Uterus (tissue), 4 donors: ENCODE results near the gene EIF3A. TPM values are rescaled to one million over a fixed set of nuclear protein-coding genes. Genes with fewer than 3 reads are reported as not detected.
A peak's percentile ranks its signal among the peaks of the same experiment; 100 is the strongest.
"Not testable (repeated sequence)": the region's sequence is repeated elsewhere in the genome, so short reads cannot be mapped to it uniquely, and the experiment has no call there.

Experiments
- DNase-seq, 2 donors: peaks; one replicate each; pipeline ENCODE4 v3.0.0-alpha.2; 2019 to 2020
- H3K27ac ChIP-seq, 2 donors: fragments of 200-600 bp; sonication (generic); 1 replicate in 1 of 2; 2 replicates in 1 of 2; pipeline ENCODE4 v1.5.1; 2016 to 2018
- H3K27me3 ChIP-seq, 2 donors: fragments of 200-600 bp; sonication (generic); one replicate each; pipeline ENCODE4 v1.5.1; 2018 to 2019; ENCODE audit warnings: control low read depth in 1 of 2
- H3K36me3 ChIP-seq, 2 donors: fragments of 200-600 bp; sonication (generic); one replicate each; pipeline ENCODE4 v1.5.1; 2019; ENCODE audit warnings: control low read depth in 1 of 2
- H3K4me1 ChIP-seq, 2 donors: fragments of 200-600 bp; sonication (generic); one replicate each; pipeline ENCODE4 v1.5.1; 2018 to 2019; ENCODE audit warnings: control low read depth in 1 of 2
- H3K4me3 ChIP-seq, 2 donors: fragments of 200-600 bp; sonication (generic); 1 replicate in 1 of 2; 2 replicates in 1 of 2; pipeline ENCODE4 v1.5.1; 2018 to 2019; ENCODE audit warnings: mild to moderate bottlenecking in 1 of 2
- H3K9me3 ChIP-seq, 2 donors: fragments of 200-600 bp; sonication (generic); one replicate each; pipeline ENCODE4 v1.5.1; 2019; ENCODE audit warnings: control low read depth in 1 of 2
- CTCF ChIP-seq, 4 experiments: fragments of 200-600 bp in 2 of 4; fragments of 450-650 bp in 2 of 4; sonication (generic) in 2 of 4; IDR thresholded peaks; one replicate each; pipeline ENCODE4 v1.5.1; 2016 to 2019; ENCODE audit warnings: antibody characterized with exemption in 4 of 4, mild to moderate bottlenecking in 2 of 4, moderate library complexity in 1 of 4
- POLR2A ChIP-seq, 2 donors: fragments of 450-650 bp; IDR thresholded peaks; one replicate each; pipeline ENCODE4 v1.6.1; 2016; ENCODE audit warnings: antibody characterized with exemption in 2 of 2, mild to moderate bottlenecking in 1 of 2, moderate library complexity in 1 of 2
- intact Hi-C: fragments of 100-400 bp; cut with DNase I; formaldehyde crosslinking; loops from one replicate; pipeline ENCODE4 v1.15.1; 2023; ENCODE audit warnings: low total_unique reads
- total RNA-seq, 4 donors: library from RNA; depleted of rRNA in 3 of 4; stranded (reverse); fragments of >200 nt in 3 of 4; gene quantifications; one replicate each; pipeline versions ENCODE4 v1.1.0 to v1.2.4, GENCODE V29; 2014 to 2023
- donor health status: DM: yes; HTN: yes; CAD: no.

EIF3A gene
- total RNA-seq, 4 donors from 2014 or later = 54.3 to 144 (median 89.2) TPM

- Histone ChIP-seq H3K9me3 (no peaks in the 10 kb centered on the region), H3K27me3 (no peaks in the 10 kb centered on the region), H3K4me3 (no peak overlapping the region), H3K27ac (peak overlapping the region; percentile 46 to 50), H3K36me3 (no peaks in the 10 kb centered on the region), H3K4me1 (no peaks in the 10 kb centered on the region)
- peak in 1 of 2 donors; percentile 37 for DNase-seq
- no peak for TF ChIP-seq CTCF (IDR thresholded peaks at IDR 0.05)
- TF ChIP-seq POLR2A (IDR thresholded peaks at IDR 0.05) = no peak
- intact Hi-C loops = no loop called here
Measured at GRCh38 chr10:119113751-119114732, 33.4 kb upstream of the EIF3A start.

GRCh38 chr10:119112056-119112455 lies 31.4 kb upstream of the EIF3A start:
- H3K27me3 ChIP-seq = no peaks in the 10 kb centered on the region
- H3K27ac ChIP-seq = no peak overlapping the region
- no peaks in the 10 kb centered on the region for H3K4me1 ChIP-seq
- intact Hi-C loops = no loop called here
- H3K4me3 ChIP-seq = no peak overlapping the region
- no peak for DNase-seq
- no peaks in the 10 kb centered on the region for H3K9me3 ChIP-seq
- H3K36me3 ChIP-seq = no peaks in the 10 kb centered on the region
- no peak for TF ChIP-seq POLR2A (IDR thresholded peaks at IDR 0.05)
- no peak for TF ChIP-seq CTCF (IDR thresholded peaks at IDR 0.05)

- H3K4me3 ChIP-seq, H3K9me3 ChIP-seq, H3K4me1 ChIP-seq, H3K27me3 ChIP-seq, H3K36me3 ChIP-seq, DNase-seq, H3K27ac ChIP-seq, intact Hi-C loops: not testable (repeated sequence)
Measured at GRCh38 chr10:119107771-119108170, 27.2 kb upstream of the EIF3A start.

GRCh38 chr10:119107106-119107505 lies 26.5 kb upstream of the EIF3A start:
- H3K27me3 ChIP-seq, H3K4me3 ChIP-seq, intact Hi-C loops, DNase-seq, H3K36me3 ChIP-seq, H3K9me3 ChIP-seq, H3K27ac ChIP-seq, H3K4me1 ChIP-seq: not testable (repeated sequence)

GRCh38 chr10:119105899-119106298 lies 25.3 kb upstream of the EIF3A start:
- H3K27ac ChIP-seq, H3K27me3 ChIP-seq, intact Hi-C loops, H3K36me3 ChIP-seq, H3K9me3 ChIP-seq, H3K4me1 ChIP-seq, H3K4me3 ChIP-seq, DNase-seq: not testable (repeated sequence)

- Histone ChIP-seq H3K4me1 (peaks cover 0 to 9% of the 10 kb centered on the region in 2 donors), H3K27me3 (no peaks in the 10 kb centered on the region), H3K4me3 (peak overlapping the region in 1 of 2 donors; percentile 98), H3K27ac (no peak overlapping the region), H3K9me3 (no peaks in the 10 kb centered on the region), H3K36me3 (no peaks in the 10 kb centered on the region)
- TF ChIP-seq CTCF (IDR thresholded peaks at IDR 0.05) (no peak), POLR2A (IDR thresholded peaks at IDR 0.05) (no peak)
- intact Hi-C loops = no loop called here
- no peak for DNase-seq
Measured at GRCh38 chr10:119105155-119105554, 24.5 kb upstream of the EIF3A start.
